Measurements from ENCODE around the gene MS4A4A. TPM values are rescaled to one million over a fixed set of nuclear protein-coding genes. Genes with fewer than 3 reads are reported as not detected.

MS4A4A gene
- total RNA-seq, 1 donor from 2014 or later = not detected

- no peak for TF ChIP-seq CTCF (conservative IDR thresholded peaks at IDR 0.05; ENCODE audit: low read depth, low read length)
- no peak for DNase-seq (ENCODE audit: low read depth)
- H3K4me3 ChIP-seq (ENCODE audit: low read depth, low read length) = no peak overlapping the region
These were observed 35.4 kb downstream of the MS4A4A start for GRCh38 chr11:60315871-60316270.

GRCh38 chr11:60316317-60316716 lies 35.9 kb downstream of the MS4A4A start:
- no peak overlapping the region for H3K4me3 ChIP-seq (ENCODE audit: low read depth, low read length)
- TF ChIP-seq CTCF (conservative IDR thresholded peaks at IDR 0.05; ENCODE audit: low read depth, low read length) = no peak
- no peak for DNase-seq (ENCODE audit: low read depth)

- no peak for TF ChIP-seq CTCF (conservative IDR thresholded peaks at IDR 0.05; ENCODE audit: low read depth, low read length)
- DNase-seq (ENCODE audit: low read depth) = no peak
- no peak overlapping the region for H3K4me3 ChIP-seq (ENCODE audit: low read depth, low read length)
These were observed 38.3 kb downstream of the MS4A4A start for GRCh38 chr11:60318726-60319125.

- no peak for DNase-seq (ENCODE audit: low read depth)
- TF ChIP-seq CTCF (conservative IDR thresholded peaks at IDR 0.05; ENCODE audit: low read depth, low read length) = no peak
- H3K4me3 ChIP-seq (ENCODE audit: low read depth, low read length) = no peak overlapping the region
These were observed 40.6 kb downstream of the MS4A4A start for GRCh38 chr11:60321051-60321450.

- TF ChIP-seq CTCF (conservative IDR thresholded peaks at IDR 0.05; ENCODE audit: low read depth, low read length) = no peak
- no peak for DNase-seq (ENCODE audit: low read depth)
- H3K4me3 ChIP-seq (ENCODE audit: low read depth, low read length) = no peak within 1 kb of the TSS
These were observed 46.5 kb downstream of the MS4A4A start, which contains the start of gene MS4A6E for GRCh38 chr11:60326955-60327354. MS4A6E (plus strand) TSS chr11:60327255; CDS start chr11:60334896, 7,641 bp downstream.

GRCh38 chr11:60328460-60328859 lies 48.0 kb downstream of the MS4A4A start:
- DNase-seq (ENCODE audit: low read depth) = no peak
- no peak for TF ChIP-seq CTCF (conservative IDR thresholded peaks at IDR 0.05; ENCODE audit: low read depth, low read length)
- H3K4me3 ChIP-seq (ENCODE audit: low read depth, low read length) = no peak overlapping the region

GRCh38 chr11:60332846-60333245 lies 52.4 kb downstream of the MS4A4A start:
- DNase-seq (ENCODE audit: low read depth) = no peak
- H3K4me3 ChIP-seq (ENCODE audit: low read depth, low read length) = no peak overlapping the region
- no peak for TF ChIP-seq CTCF (conservative IDR thresholded peaks at IDR 0.05; ENCODE audit: low read depth, low read length)

All from epithelial cell of proximal tubule (primary cell).